Panc1 (cell line): ENCODE results near the gene NOX3.

Experiments used
- CTCF ChIP-seq: fragments of 450-650 bp; IDR thresholded peaks from 2 replicates; pipeline ENCODE4 v1.5.1; 2017; ENCODE audit warnings: mild to moderate bottlenecking
- POLR2AphosphoS5 ChIP-seq: IDR thresholded peaks from 2 replicates; pipeline ENCODE4 v1.6.1; 2012; ENCODE audit warnings: mild to moderate bottlenecking, low read depth, low read length, moderate library complexity
- REST ChIP-seq, 2 experiments: IDR thresholded peaks; 2 replicates each; pipeline ENCODE4 v1.6.1; 2011 to 2012; ENCODE audit warnings: low read depth in 2 of 2, control low read depth in 1 of 2, low read length in 1 of 2, mild to moderate bottlenecking in 1 of 2, moderate library complexity in 1 of 2; ENCODE audit not compliant: insufficient read depth in 1 of 2
- TCF7L2 ChIP-seq: IDR thresholded peaks from 2 replicates; pipeline ENCODE4 v1.6.1; 2011; ENCODE audit warnings: mild to moderate bottlenecking, low read depth, low read length, inconsistent platforms

DNA sequence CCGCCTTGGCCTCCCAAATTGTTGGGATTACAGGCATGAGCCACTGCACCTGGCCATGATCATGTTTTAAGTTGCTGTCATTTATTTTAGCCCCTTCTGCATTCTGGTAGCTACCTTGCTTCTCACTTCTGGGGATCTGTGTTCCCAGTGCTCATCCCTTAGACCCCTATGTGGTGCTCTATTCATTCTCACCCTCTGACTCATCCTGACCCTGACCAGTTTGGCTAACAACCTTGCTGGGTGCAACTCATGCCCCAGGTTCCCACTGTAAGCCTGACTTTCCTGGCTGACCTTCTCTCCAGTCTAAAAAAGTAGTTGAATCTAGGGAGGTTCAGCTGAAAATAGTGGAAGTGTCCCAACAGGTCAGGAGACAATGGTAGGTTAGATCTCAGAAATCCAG, 47.4 kb downstream of the NOX3 start:
- TF ChIP-seq TCF7L2 (no peak), CTCF (no peak), POLR2AphosphoS5 (no peak), REST (IDR thresholded peaks at IDR 0.05; ENCODE audit: insufficient read depth in 1 of 2, low read depth in 2 of 2, low read length in 1 of 2) (no peak)
